ENCODE results near the gene PAMR1. TPM values are rescaled to one million over a fixed set of nuclear protein-coding genes. Genes with fewer than 3 reads are reported as not detected.

The PAMR1 gene
- total and polyA plus RNA-seq, 9 of the 15 experiments (the other 6 are each of a cell fraction or from before 2014, with no cell fraction given) = not detected

DNA sequence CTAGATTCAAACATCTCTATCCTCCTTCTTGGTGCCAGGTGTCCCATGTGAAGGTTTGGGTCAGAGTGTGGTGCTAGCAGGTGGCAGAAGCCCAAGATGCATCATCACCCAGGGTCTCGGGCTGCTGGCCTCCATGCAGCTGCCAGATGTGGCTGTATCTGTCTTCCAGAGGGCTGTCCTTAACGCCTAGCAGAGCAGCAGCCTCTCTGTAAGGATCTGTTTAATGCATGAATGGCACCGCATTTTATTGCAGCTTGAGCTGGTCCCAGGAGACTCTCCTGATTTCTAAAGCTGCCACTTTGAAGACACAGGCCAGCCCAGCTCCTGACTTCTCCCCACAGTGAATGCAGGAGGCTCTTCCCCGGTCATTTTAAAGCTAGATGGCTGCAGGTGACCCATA is 132.3 kb downstream of the PAMR1 start:
- Histone ChIP-seq H3K27ac (ENCODE audit: extremely low read depth, low read depth, low read length) (no peak overlapping the region), H2AFZ (ENCODE audit: low read depth, low read length) (no peak overlapping the region), H3K79me2 (ENCODE audit: control insufficient read depth, insufficient read depth, low read length) (no peaks in the 10 kb centered on the region), H3K4me1 (replicated peaks in 1 of 2; ENCODE audit: control insufficient read depth in 2 of 2, insufficient read depth in 2 of 2, low read length in 2 of 2) (no peaks in the 10 kb centered on the region), H3K4me3 (no peak overlapping the region), H3K27me3 (ENCODE audit: control insufficient read depth in 2 of 2, insufficient read depth in 2 of 2, low read length in 2 of 2) (peaks cover 0 to 19% of the 10 kb centered on the region in 2 experiments; a peak in 4 of 5 replicates), H3K9ac (ENCODE audit: insufficient read depth in 1 of 2, low read depth in 2 of 2, low read length in 2 of 2) (no peak overlapping the region), H4K20me1 (replicated peaks; ENCODE audit: control insufficient read depth, insufficient read depth, low read length) (no peaks in the 10 kb centered on the region), H3K36me3 (ENCODE audit: control insufficient read depth, insufficient read depth, low read length) (no peaks in the 10 kb centered on the region), H3K9me1 (ENCODE audit: control insufficient read depth, insufficient read depth, low read length) (no peaks in the 10 kb centered on the region), H3K4me2 (ENCODE audit: insufficient read depth, low read length) (no peak overlapping the region), H3K9me3 (replicated peaks; ENCODE audit: control insufficient read depth, insufficient read depth, low read depth, low read length) (no peaks in the 10 kb centered on the region)
- CTCF ChIA-PET (ENCODE audit: low intra/inter-chr PET ratio) = no interaction called here
- intact Hi-C loops (cut with micrococcal nuclease) (loop anchor here (5.0 kb wide), 5 partner anchors 86 to 881 kb away; partner anchors contain the start of gene ELF5), in situ Hi-C loops (cut with MboI) (loop anchor here (5.0 kb wide), 1 partner anchor 466 kb away; no protein-coding TSS in a partner anchor)
- ATAC-seq (no peak), DNase-seq (ENCODE audit: extremely low read depth in 1 of 4, low spot score in 3 of 4) (no peak), FAIRE-seq (no peak)
- no peak for TF ChIP-seq GABPB2 (CRISPR knock-in tag; conservative IDR thresholded peaks at IDR 0.05)
- no TSS peak for BruUV-seq (replicated peaks)
- 0% methylated on average over 4 of the region's 4 CpGs for WGBS (ENCODE audit: insufficient coverage, low coverage, missing lambda C conversion rate)
- POLR2A ChIA-PET = interaction anchor here (0.6 to 0.9 kb wide), 2 partner anchors 84 to 1220 kb away, joined by 3 read pairs; no protein-coding TSS in a partner anchor

DNA sequence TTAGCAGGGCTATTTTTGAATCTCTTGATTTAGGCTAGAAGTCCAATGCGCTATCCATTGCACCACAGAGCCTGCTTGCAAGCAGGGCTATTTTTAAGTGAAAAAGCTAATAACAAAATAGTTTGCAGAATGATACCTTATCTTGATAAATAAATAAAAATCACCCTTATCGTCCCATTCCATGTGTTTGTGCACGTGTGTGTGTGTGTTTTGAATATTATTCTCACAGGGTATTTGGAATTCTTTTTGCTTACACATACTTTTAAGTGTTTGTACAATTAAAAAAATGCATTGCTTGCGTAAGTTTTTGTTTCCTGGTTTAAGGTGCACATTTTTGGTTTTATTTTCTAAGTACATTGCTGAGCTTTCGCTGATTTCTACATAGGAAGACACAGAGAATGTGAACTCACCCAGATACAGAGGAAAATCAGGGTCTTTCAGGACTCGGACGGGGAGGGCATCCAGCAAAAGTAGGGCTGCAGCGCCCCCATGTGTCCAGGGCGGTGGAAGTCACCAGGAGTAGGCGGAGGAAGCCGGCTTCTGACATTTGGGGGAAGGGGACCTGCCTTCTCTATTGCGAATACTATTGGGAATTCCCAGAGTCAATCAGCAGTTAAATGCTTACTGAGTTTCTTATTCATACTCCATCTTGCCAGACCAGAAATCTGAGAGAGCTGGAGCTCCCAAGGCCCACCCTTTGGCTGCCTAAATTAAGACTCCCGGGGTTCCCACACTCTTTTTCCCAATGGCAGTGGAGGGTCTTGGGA is 133.3 kb downstream of the PAMR1 start:
- Histone ChIP-seq H3K9me1 (ENCODE audit: control insufficient read depth, insufficient read depth, low read length) (no peaks in the 10 kb centered on the region), H2AFZ (ENCODE audit: low read depth, low read length) (no peak overlapping the region), H4K20me1 (replicated peaks; ENCODE audit: control insufficient read depth, insufficient read depth, low read length) (no peaks in the 10 kb centered on the region), H3K9ac (ENCODE audit: insufficient read depth in 1 of 2, low read depth in 2 of 2, low read length in 2 of 2) (no peak overlapping the region), H3K36me3 (ENCODE audit: control insufficient read depth, insufficient read depth, low read length) (no peaks in the 10 kb centered on the region), H3K4me3 (no peak overlapping the region), H3K27ac (ENCODE audit: extremely low read depth, low read depth, low read length) (no peak overlapping the region), H3K4me2 (ENCODE audit: insufficient read depth, low read length) (no peak overlapping the region), H3K27me3 (ENCODE audit: control insufficient read depth in 2 of 2, insufficient read depth in 2 of 2, low read length in 2 of 2) (peaks cover 0 to 19% of the 10 kb centered on the region in 2 experiments), H3K4me1 (replicated peaks in 1 of 2; ENCODE audit: control insufficient read depth in 2 of 2, insufficient read depth in 2 of 2, low read length in 2 of 2) (no peaks in the 10 kb centered on the region), H3K9me3 (replicated peaks; ENCODE audit: control insufficient read depth, insufficient read depth, low read depth, low read length) (no peaks in the 10 kb centered on the region), H3K79me2 (ENCODE audit: control insufficient read depth, insufficient read depth, low read length) (no peaks in the 10 kb centered on the region)
- peak; percentile 98 for ATAC-seq
- FAIRE-seq = peak; percentile 67
- ChIA-PET POLR2A (no interaction called here), CTCF (ENCODE audit: low intra/inter-chr PET ratio) (interaction anchor here (0.9 to 1.3 kb wide), 3 partner anchors 131 to 466 kb away, joined by 5 to 9 read pairs (median 5); no protein-coding TSS in a partner anchor)
- BruUV-seq (replicated peaks) = no TSS peak
- peak; percentile 80 to 82 (median 81) for DNase-seq (ENCODE audit: extremely low read depth in 1 of 4, low spot score in 3 of 4)
- in situ Hi-C loops (cut with MboI) (loop anchor here (5.0 kb wide), 1 partner anchor 465 kb away; no protein-coding TSS in a partner anchor), intact Hi-C loops (cut with micrococcal nuclease) (loop anchor here (1.0 to 5.0 kb wide), 6 partner anchors 85 to 880 kb away; partner anchors contain the start of gene ELF5)
- 7% methylated on average over 13 of the region's 13 CpGs for WGBS (ENCODE audit: insufficient coverage, low coverage, missing lambda C conversion rate)
- TF ChIP-seq SMC3 (conservative IDR thresholded peaks at IDR 0.05; ENCODE audit: insufficient read depth, low read depth, low read length) (peak; percentile 79), L3MBTL2 (IDR thresholded peaks at IDR 0.05) (no peak), ZNF316 (IDR thresholded peaks at IDR 0.05) (peak; percentile 31; the same call in 1 of the 2 replicates), CEBPB (tag; IDR thresholded peaks at IDR 0.05) (peak; percentile 42; the same call in 1 of the 2 replicates)
- TF ChIP-seq, protein P1, sequence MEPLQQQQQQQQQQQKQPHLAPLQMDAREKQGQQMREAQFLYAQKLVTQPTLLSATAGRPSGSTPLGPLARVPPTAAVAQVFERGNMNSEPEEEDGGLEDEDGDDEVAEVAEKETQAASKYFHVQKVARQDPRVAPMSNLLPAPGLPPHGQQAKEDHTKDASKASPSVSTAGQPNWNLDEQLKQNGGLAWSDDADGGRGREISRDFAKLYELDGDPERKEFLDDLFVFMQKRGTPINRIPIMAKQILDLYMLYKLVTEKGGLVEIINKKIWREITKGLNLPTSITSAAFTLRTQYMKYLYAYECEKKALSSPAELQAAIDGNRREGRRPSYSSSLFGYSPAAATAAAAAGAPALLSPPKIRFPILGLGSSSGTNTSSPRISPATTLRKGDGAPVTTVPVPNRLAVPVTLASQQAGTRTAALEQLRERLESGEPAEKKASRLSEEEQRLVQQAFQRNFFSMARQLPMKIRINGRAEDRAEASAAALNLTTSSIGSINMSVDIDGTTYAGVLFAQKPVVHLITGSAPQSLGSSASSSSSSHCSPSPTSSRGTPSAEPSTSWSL (CRISPR knock-in tag; IDR thresholded peaks at IDR 0.05; ENCODE audit: borderline replicate concordance) = no peak

Measured in K562 (cell line).